Large intestine (tissue), 3 donors: ENCODE results near the gene HINT3. TPM values are rescaled to one million over a fixed set of nuclear protein-coding genes. Genes with fewer than 3 reads are reported as not detected.

ENCODE experiments used
- DNase-seq, 2 donors: peaks; one replicate each; pipeline versions ENCODE4 v3.0.0 to v3.0.0-alpha.2; 2013
- H3K27ac ChIP-seq: one replicate; pipeline ENCODE4 v1.5.1; 2013; ENCODE audit warnings: low read length
- H3K27me3 ChIP-seq: 2 replicates; pipeline ENCODE4 v1.6.1; 2013; ENCODE audit warnings: low read length; ENCODE audit not compliant: control insufficient read depth, insufficient read depth
- H3K36me3 ChIP-seq: 2 replicates; pipeline ENCODE4 v1.6.1; 2013; ENCODE audit warnings: low read length; ENCODE audit not compliant: control insufficient read depth, insufficient read depth
- H3K4me1 ChIP-seq: one replicate; pipeline ENCODE4 v1.6.1; 2013; ENCODE audit warnings: low read length; ENCODE audit not compliant: control insufficient read depth, insufficient read depth
- H3K4me3 ChIP-seq: one replicate; pipeline ENCODE4 v1.5.1; 2013; ENCODE audit warnings: low read length
- H3K9me3 ChIP-seq: one replicate; pipeline ENCODE4 v1.6.1; 2013; ENCODE audit warnings: mild to moderate bottlenecking, low read depth, low read length, moderate library complexity; ENCODE audit not compliant: control insufficient read depth
- WGBS: methylation state at CpG from one replicate; pipeline ENCODE4 v1.1.5; 2013; ENCODE audit warnings: low lambda C conversion rate; ENCODE audit not compliant: insufficient coverage; 5-methylcytosine and 5-hydroxymethylcytosine counted together
- polyA plus RNA-seq: library from polyadenylated mRNA; unstranded; fragments of 120-200 nt; gene quantifications from one replicate; pipeline ENCODE4 v1.2.1, GENCODE V29; 2013

HINT3 gene
- polyA plus RNA-seq, 1 donor = 31.5 TPM

GRCh38 chr6:125919618-125920017 lies 37.0 kb upstream of the HINT3 start:
- H3K27ac ChIP-seq = peak overlapping the region; percentile 90
- peaks cover 50% of the 10 kb centered on the region for H3K36me3 ChIP-seq
- H3K9me3 ChIP-seq = no peaks in the 10 kb centered on the region
- no peaks in the 10 kb centered on the region for H3K27me3 ChIP-seq
- no peak for DNase-seq
- H3K4me3 ChIP-seq = peak overlapping the region; percentile 31
- peaks cover 20% of the 10 kb centered on the region for H3K4me1 ChIP-seq
- no CpG with 5 or more reads among the region's 3 CpGs for WGBS

GRCh38 chr6:125922322-125922860 lies 34.2 kb upstream of the HINT3 start:
- DNase-seq = no peak
- Histone ChIP-seq H3K4me3 (no peak overlapping the region), H3K9me3 (no peaks in the 10 kb centered on the region), H3K36me3 (peaks cover 49% of the 10 kb centered on the region), H3K27me3 (no peaks in the 10 kb centered on the region), H3K4me1 (peaks cover 20% of the 10 kb centered on the region), H3K27ac (no peak overlapping the region)
- WGBS = no CpG with 5 or more reads among the region's 8 CpGs

GRCh38 chr6:125923366-125923877 lies 33.1 kb upstream of the HINT3 start:
- peaks cover 58% of the 10 kb centered on the region for H3K36me3 ChIP-seq

GRCh38 chr6:125924169-125924568 lies 32.4 kb upstream of the HINT3 start:
- no peaks in the 10 kb centered on the region for H3K9me3 ChIP-seq
- H3K27ac ChIP-seq = no peak overlapping the region
- peaks cover 9% of the 10 kb centered on the region for H3K4me1 ChIP-seq
- WGBS = no CpG with 5 or more reads among the region's 2 CpGs
- no peak overlapping the region for H3K4me3 ChIP-seq
- DNase-seq = no peak
- H3K36me3 ChIP-seq = peaks cover 62% of the 10 kb centered on the region
- H3K27me3 ChIP-seq = no peaks in the 10 kb centered on the region

More at GRCh38 chr6:125923366-125923877, 33.1 kb upstream of the HINT3 start:
- Histone ChIP-seq H3K4me1 (peaks cover 13% of the 10 kb centered on the region), H3K4me3 (no peak overlapping the region), H3K27ac (no peak overlapping the region), H3K27me3 (no peaks in the 10 kb centered on the region), H3K9me3 (no peaks in the 10 kb centered on the region)
- 80% methylated on average over 1 of the region's 4 CpGs for WGBS
- DNase-seq = no peak

GRCh38 chr6:125924697-125925358 lies 31.7 kb upstream of the HINT3 start:
- no peak for DNase-seq
- H3K36me3 ChIP-seq = peaks cover 62% of the 10 kb centered on the region
- H3K4me3 ChIP-seq = no peak overlapping the region
- no peaks in the 10 kb centered on the region for H3K27me3 ChIP-seq
- H3K9me3 ChIP-seq = no peaks in the 10 kb centered on the region
- no CpG with 5 or more reads among the region's 2 CpGs for WGBS
- peaks cover 9% of the 10 kb centered on the region for H3K4me1 ChIP-seq
- no peak overlapping the region for H3K27ac ChIP-seq

GRCh38 chr6:125926711-125927110 lies 29.9 kb upstream of the HINT3 start:
- no peak overlapping the region for H3K27ac ChIP-seq
- no peak for DNase-seq
- H3K4me1 ChIP-seq = peaks cover 5% of the 10 kb centered on the region
- WGBS = 100% methylated on average over 1 of the region's 3 CpGs
- no peaks in the 10 kb centered on the region for H3K27me3 ChIP-seq
- H3K4me3 ChIP-seq = no peak overlapping the region
- peaks cover 61% of the 10 kb centered on the region for H3K36me3 ChIP-seq
- no peaks in the 10 kb centered on the region for H3K9me3 ChIP-seq

- Histone ChIP-seq H3K36me3 (peaks cover 51% of the 10 kb centered on the region), H3K4me1 (no peaks in the 10 kb centered on the region), H3K9me3 (no peaks in the 10 kb centered on the region), H3K4me3 (no peak overlapping the region), H3K27ac (no peak overlapping the region), H3K27me3 (no peaks in the 10 kb centered on the region)
- WGBS = no CpG with 5 or more reads among the region's 7 CpGs
- DNase-seq = no peak
Measured at GRCh38 chr6:125927761-125928160, 28.8 kb upstream of the HINT3 start.

GRCh38 chr6:125930765-125931418 lies 25.7 kb upstream of the HINT3 start:
- H3K9me3 ChIP-seq = no peaks in the 10 kb centered on the region
- no peak overlapping the region for H3K4me3 ChIP-seq
- peaks cover 26% of the 10 kb centered on the region for H3K36me3 ChIP-seq
- DNase-seq = no peak
- WGBS = 100% methylated on average over 1 of the region's 3 CpGs
- H3K27ac ChIP-seq = no peak overlapping the region
- H3K4me1 ChIP-seq = no peaks in the 10 kb centered on the region
- no peaks in the 10 kb centered on the region for H3K27me3 ChIP-seq

GRCh38 chr6:125931733-125932450 lies 24.7 kb upstream of the HINT3 start:
- Histone ChIP-seq H3K9me3 (no peaks in the 10 kb centered on the region), H3K4me1 (no peaks in the 10 kb centered on the region), H3K27me3 (no peaks in the 10 kb centered on the region), H3K36me3 (peaks cover 24% of the 10 kb centered on the region), H3K4me3 (no peak overlapping the region), H3K27ac (no peak overlapping the region)
- DNase-seq = no peak
- 82% methylated on average over 2 of the region's 4 CpGs for WGBS

- Histone ChIP-seq H3K27ac (no peak overlapping the region), H3K36me3 (peaks cover 21% of the 10 kb centered on the region)
- no peak for DNase-seq
Measured at GRCh38 chr6:125932451-125932795, 24.1 kb upstream of the HINT3 start.

More at GRCh38 chr6:125932451-125932795, 24.1 kb upstream of the HINT3 start:
- Histone ChIP-seq H3K9me3 (no peaks in the 10 kb centered on the region), H3K4me3 (no peak overlapping the region), H3K4me1 (no peaks in the 10 kb centered on the region), H3K27me3 (no peaks in the 10 kb centered on the region)
